NCI-H1694 (cell line): Measurements from ENCODE around the gene HIP1.
"Not testable (repeated sequence)": the region's sequence is repeated elsewhere in the genome, so short reads cannot be mapped to it uniquely, and the experiment has no call there.

Source experiments
- DNase-seq: peaks from one replicate; lab custom pipeline; 2025; lab: John Stamatoyannopoulos, UW

The HIP1 gene

GRCh38 chr7:75712517-75713361 lies 26.0 kb downstream of the HIP1 start:
- DNase-seq = no peak

- DNase-seq = no peak
These were observed 26.9 kb downstream of the HIP1 start for GRCh38 chr7:75711656-75712514.

DNA sequence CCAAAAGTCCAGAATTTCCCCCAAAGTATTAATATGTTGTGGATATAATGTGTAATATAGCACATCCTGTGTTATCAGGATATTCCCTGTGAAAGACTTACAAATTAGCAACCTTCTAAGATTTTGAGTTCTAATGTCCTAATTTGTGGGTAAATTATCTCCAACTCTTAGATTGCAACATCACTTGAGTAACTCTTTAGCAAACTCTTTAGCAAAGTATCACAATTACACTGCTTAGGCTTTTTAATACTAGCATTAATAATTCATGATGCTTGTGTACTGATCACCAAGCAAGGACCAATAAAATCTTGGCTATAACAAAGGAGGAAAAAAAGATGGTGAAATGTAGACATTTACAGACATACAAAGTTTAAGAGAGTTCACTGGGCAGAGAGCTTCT lies 27.7 kb downstream of the HIP1 start:
- no peak for DNase-seq

- no peak for DNase-seq
These were observed 33.8 kb downstream of the HIP1 start for GRCh38 chr7:75704928-75705327.

GRCh38 chr7:75702515-75702914 lies 36.2 kb downstream of the HIP1 start:
- no peak for DNase-seq

DNA sequence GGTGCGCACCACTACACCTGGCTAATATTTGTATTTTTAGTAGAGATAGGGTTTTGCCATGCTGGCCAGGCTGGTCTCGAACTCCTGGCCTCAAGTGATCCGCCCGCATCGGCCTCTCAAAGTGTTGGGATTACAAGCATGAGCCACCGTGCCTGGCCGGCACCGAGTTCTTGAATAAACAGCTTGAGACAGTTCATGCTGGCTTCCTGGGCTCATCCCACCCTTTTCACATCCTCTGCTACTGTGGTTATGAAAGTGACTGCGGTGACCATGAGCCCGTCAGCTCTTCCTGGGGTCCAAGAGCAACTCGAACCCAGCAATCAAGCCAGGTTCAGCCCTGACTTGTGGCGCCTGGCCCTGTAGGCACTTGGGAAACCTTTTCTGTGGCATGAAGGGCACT lies 38.7 kb downstream of the HIP1 start:
- no peak for DNase-seq

DNA sequence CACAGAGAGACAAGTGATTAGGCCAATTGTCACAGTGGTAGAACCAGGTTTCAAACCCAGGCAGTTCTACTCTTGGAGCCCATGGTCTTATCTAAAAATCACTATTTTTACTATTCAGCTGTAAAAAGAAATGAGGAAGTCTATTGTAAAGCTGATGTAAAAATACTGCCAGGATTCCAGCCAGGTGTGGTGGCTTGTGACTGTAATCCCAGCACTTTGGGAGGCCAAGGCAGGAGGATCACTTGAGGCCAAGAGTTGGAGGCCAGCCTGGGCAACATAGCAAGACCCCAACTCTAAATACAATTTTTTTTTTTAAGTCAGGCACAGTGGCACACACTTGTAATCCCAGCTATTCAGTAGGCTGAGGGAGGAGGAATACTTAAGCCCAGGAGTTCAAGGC lies 40.4 kb downstream of the HIP1 start:
- DNase-seq = no peak

GRCh38 chr7:75696263-75697037 lies 42.3 kb downstream of the HIP1 start:
- DNase-seq = no peak

DNA sequence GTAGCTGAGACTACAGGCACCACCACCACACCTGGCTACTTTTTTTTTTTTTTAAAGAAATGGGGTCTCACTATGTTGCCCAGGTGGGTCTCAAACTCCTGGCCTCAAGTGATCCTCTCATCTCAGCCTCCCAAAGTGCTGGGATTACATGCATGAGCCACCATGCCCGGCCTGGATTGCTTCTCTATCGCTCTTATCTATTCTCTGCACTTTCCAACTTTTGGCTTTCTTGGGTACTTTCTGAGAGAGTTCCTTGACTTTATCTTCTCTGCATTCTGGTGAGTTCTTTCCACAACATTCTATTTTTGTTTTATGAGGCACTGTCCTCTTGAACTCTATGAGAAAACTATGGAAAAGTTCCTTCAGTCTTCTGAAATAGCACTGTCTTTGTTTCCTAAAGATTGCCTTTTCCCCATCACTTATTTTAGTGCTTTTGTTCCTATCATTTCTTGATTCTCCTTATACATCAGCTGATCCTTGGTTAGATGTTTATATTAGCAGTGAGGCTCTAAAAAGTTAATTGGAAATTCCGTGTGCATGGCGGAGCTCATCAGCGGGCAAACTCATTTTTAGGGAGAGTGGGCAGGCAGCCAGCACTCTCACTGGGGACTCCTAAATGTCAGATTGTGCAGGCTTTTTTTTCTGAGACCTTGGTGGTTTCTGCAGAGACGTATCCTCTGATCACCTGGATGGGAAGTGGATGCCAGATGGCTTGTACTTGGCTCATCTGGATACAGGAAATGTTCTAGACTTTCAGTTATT lies 43.9 kb downstream of the HIP1 start:
- DNase-seq = peak; percentile 84

GRCh38 chr7:75693668-75694067 lies 45.1 kb downstream of the HIP1 start:
- DNase-seq = not testable (repeated sequence)

GRCh38 chr7:75691793-75692543 lies 46.8 kb downstream of the HIP1 start:
- no peak for DNase-seq

GRCh38 chr7:75690121-75690523 lies 48.6 kb downstream of the HIP1 start:
- DNase-seq = no peak

GRCh38 chr7:75689246-75690099 lies 49.3 kb downstream of the HIP1 start:
- DNase-seq = no peak

GRCh38 chr7:75688200-75689136 lies 50.3 kb downstream of the HIP1 start:
- DNase-seq = no peak

DNA sequence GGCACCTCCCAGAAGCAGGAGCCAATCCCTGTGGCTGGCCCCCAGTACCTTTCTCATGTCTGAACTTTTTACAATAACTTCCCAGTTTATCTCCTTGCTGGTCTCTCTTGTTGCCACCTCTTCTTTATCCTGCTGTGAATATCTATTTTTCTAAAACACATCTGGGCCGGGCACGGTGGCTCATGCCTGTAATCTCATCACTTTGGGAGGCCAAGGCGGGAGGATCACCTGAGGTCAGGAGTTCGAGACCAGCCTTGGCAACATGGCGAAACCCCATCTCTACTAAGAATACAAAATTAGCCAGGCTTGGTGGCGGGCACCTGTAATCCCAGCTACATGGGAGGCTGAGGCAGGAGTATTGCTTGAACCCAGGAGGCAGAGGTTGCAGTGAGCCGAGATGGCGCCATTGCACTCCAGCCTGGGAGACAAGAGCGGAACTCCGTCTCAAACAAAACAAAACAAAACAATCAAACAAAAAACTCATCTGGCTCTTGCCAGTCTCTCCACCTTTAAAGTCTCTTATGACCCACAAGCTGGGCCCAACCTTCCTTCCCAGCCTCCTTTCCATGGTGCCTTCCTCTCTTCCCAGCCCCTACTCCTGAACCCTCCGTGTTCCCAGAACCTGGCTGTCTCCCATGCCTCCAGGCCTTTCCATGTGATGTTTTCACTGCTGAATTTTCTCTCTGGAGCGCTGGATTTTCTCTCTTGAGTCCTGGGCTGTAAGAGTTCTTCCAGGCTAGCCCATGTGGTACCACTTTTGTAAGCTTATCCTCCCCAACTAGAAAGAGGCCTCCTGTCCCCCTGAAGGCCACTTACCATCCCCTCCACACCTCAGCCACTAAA lies 51.3 kb downstream of the HIP1 start:
- DNase-seq = no peak

GRCh38 chr7:75686551-75686950 lies 52.2 kb downstream of the HIP1 start:
- no peak for DNase-seq

DNA sequence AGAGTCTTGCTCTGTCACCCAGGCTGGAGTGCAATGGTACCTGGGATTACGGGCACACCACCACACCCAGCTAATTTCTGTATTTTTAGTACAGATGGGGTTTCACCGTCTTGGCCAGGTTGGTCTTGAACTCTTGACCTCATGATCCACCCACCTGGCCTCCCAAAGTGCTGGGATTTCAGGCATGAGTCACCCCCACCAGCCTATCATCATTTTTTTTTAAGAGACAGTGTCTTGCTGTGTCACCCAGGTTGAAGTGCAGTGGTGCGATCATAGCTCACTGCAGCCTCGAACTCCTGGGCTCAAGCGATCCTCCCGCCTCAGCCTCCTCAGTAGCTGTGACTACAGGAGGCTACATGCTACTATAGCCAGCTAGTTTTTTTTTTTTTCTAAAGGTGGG lies 56.7 kb downstream of the HIP1 start:
- DNase-seq = not testable (repeated sequence)

DNA sequence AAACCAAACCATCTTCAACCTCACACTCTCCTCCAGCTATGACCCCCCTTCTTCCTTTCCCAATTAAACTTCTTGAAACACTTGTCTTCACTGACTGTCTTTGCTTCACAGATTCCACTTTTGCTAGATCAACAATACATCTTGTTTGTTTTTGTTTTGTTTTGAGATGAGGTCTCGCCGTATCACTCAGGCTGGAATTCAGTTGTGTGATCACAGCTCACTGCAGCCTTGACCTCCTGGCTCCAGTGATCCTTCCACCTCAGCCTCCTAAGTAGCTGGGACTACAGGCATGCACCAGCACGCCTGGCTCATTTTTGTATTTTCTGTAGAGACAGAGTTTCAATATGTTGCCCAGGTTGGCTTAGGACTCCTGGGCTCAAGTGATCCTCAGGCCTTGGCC lies 59.7 kb downstream of the HIP1 start:
- no peak for DNase-seq
